Embryonic facial prominence (tissue), 1 donor: ENCODE results near the gene TNNC1.

Experiments
- DNase-seq: peaks from one replicate; pipeline ENCODE4 v3.0.0-alpha.2; 2016; ENCODE audit errors: extremely low spot score

The TNNC1 gene

DNA sequence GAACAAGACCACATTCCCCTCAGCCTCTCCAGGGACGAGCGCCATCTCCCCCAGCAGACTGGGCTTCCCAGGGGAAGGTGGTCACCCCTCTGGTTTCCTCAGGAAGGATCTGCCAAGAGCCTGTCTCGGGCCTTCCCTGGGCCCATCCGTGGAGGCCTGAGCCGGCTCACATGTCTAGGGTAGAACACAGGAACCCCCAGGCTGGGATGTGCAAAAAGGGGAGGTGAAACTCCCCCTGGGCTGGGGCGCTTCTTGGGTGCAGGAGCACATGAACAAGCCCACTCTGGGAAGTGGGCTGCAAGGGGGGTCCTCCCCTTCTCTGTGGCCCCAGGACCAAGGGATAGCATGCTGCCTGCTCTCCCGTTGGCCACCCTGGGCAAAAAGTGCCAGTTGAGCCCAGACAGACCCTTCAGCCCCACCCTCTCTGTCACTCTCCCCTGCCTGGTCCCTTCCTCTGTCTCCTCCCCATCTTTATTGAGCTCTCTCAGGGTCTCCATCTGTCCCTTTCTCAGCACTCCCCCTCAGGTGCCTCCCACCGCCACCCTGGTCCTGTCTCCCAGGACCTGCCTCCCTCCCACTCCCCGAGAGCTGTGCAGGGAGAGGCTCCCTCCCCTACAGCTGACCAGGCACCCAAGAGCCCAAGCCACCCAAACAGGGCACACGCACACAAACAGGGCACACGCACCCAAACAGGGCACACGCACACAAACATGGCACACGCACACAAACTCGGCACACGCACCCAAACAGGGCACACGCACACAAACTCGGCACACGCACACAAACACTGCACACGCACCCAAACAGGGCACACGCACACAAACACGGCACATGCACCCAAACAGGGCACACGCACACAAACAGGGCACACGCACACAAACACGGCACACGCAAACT lies 9.8 kb downstream of the TNNC1 start:
- no peak for DNase-seq

DNA sequence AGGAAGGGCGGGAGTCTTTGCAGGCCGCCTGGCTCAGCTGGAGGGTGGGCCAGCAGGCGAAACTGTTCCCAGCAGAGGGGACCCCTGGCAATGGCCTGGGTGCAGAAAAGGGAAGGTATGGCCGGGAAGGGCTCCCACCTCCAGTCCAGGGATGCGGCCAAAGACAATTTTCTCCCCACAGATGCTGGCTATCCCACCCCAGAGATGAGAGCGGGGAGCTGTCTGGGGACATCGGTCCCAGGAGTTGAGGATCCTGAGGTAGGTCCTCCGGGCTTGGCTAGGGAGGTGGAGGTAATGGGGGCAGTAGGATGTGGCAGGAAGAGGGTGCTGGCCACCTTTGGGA lies 10.6 kb downstream of the TNNC1 start:
- DNase-seq, result no peak

DNA sequence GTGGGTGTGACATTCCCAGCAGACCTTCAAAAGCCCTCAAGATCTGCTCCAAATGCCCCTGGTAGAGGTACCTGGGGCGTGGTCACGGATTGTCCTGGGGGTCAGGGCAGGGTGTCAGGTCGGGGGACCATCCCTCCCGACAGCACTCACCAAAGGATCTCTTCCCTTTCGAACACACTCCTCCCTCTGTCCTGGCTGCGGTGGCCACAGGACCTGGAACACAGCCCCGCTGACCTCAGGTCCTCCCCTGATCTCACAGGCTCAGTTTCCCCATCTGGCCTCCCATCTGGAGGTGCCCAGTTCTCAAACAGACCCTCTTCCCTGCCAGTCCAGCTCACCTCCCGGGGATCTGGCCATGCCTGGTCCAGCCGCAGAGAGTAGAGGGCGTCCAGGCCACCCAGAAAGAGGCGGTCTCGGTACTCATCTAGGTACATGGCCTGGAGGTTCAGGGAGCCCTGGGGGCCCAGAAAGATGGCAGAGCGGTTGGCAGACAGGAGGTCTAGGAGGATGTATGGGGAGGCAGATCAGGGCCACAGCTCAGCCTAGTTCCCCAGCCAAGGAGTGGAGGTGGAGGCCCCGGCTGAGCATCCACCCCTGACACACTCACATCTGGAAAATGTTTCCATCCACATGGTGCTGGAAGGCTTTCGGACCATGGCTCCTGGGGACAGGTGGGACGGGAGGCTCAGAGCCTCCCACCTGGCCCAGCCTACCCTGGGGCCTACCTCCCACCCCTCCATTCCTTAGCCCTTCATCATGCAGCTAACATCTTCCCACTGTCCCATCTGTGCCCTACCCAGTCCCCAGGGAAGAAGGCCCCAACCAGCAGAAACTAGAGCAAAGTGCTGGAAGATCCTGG lies 11.2 kb downstream of the TNNC1 start:
- DNase-seq, result no peak

- DNase-seq, result no peak
These were observed 12.0 kb downstream of the TNNC1 start for GRCh38 chr3:52441772-52442332.

- no peak for DNase-seq
These were observed 12.6 kb downstream of the TNNC1 start for GRCh38 chr3:52441091-52441771.

- no peak for DNase-seq
These were observed 13.2 kb downstream of the TNNC1 start for GRCh38 chr3:52440671-52441070.

DNA sequence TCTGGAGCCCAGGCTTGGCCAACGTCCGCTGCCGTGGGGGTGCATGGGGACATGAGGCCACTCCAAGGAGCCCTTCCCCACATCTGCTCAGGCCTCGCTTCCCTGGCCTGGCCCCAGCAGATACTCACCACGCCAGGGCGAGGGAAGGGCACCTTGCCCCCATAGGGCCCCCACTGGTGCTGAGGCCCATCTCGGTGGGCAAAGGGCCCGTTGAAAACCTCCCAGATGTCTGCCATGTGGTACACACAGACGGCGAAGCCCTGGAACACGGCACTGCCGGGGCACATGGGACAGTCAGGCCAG lies 13.6 kb downstream of the TNNC1 start:
- no peak for DNase-seq

GRCh38 chr3:52439426-52440248 lies 14.2 kb downstream of the TNNC1 start:
- DNase-seq, result no peak

GRCh38 chr3:52438579-52439425 lies 15.0 kb downstream of the TNNC1 start:
- DNase-seq, result no peak

- DNase-seq, result no peak
These were observed 15.8 kb downstream of the TNNC1 start for GRCh38 chr3:52438104-52438376.

GRCh38 chr3:52437326-52438103 lies 16.3 kb downstream of the TNNC1 start:
- no peak for DNase-seq

- no peak for DNase-seq
These were observed 17.2 kb downstream of the TNNC1 start for GRCh38 chr3:52436500-52437149.

GRCh38 chr3:52435246-52436101 lies 18.4 kb downstream of the TNNC1 start:
- DNase-seq, result no peak

GRCh38 chr3:52434491-52435115 lies 19.2 kb downstream of the TNNC1 start:
- DNase-seq, result no peak

- DNase-seq, result no peak
These were observed 19.8 kb downstream of the TNNC1 start for GRCh38 chr3:52433996-52434479.

GRCh38 chr3:52433328-52433995 lies 20.4 kb downstream of the TNNC1 start:
- no peak for DNase-seq

DNA sequence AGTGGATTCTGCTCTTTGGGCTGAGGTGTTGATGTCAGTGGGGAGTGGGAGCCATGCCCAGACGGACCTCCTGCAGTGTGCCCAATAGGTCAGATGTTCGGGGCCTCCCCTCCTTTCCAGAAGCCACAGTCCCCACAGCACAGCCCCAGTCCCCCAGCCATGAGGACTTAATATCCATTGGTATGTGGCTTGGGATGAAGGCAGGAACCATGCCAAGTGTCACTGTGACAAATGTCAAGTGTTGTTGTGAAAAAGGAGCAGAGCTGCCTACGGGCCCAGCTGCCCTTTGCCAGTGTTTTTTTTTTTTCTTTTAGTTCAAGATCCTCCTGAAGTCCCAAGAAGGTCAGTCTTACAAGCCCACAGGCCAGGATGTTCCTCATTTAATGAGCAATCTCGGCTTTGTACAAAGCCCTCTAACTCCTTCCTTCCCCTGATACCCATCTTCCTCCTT lies 21.1 kb downstream of the TNNC1 start:
- no peak for DNase-seq
